H9 (cell line): ENCODE data around the gene CD248. TPM values are rescaled to one million over a fixed set of nuclear protein-coding genes. Genes with fewer than 3 reads are reported as not detected.

ENCODE experiments used
- DNase-seq: peaks from one replicate; pipeline ENCODE4 v3.0.0-alpha.2; 2017
- H2AFZ ChIP-seq: one replicate; pipeline ENCODE4 v1.6.1; 2013; ENCODE audit warnings: mild to moderate bottlenecking, low read length, control low read depth, moderate library complexity
- H2AK5ac ChIP-seq: 2 replicates; pipeline ENCODE4 v1.6.1; 2013; ENCODE audit warnings: low read length, control low read depth, mixed read lengths; ENCODE audit not compliant: insufficient read length
- H2BK120ac ChIP-seq: one replicate; pipeline ENCODE4 v1.6.1; 2013; ENCODE audit warnings: low read depth, mild to moderate bottlenecking, low read length, control low read depth, inconsistent platforms; ENCODE audit not compliant: poor library complexity, severe bottlenecking
- H2BK12ac ChIP-seq: 2 replicates; pipeline ENCODE4 v1.6.1; 2013; ENCODE audit warnings: low read length, control low read depth, mixed read lengths, low read depth; ENCODE audit not compliant: insufficient read length
- H2BK15ac ChIP-seq: 2 replicates; pipeline ENCODE4 v1.6.1; 2013; ENCODE audit warnings: low read depth, low read length, control low read depth
- H2BK20ac ChIP-seq: one replicate; pipeline ENCODE4 v1.6.1; 2013; ENCODE audit warnings: low read depth, mild to moderate bottlenecking, low read length, control low read depth, inconsistent platforms; ENCODE audit not compliant: poor library complexity, severe bottlenecking
- H2BK5ac ChIP-seq: 2 replicates; pipeline ENCODE4 v1.6.1; 2013; ENCODE audit warnings: low read length, control low read depth, mixed read lengths; ENCODE audit not compliant: insufficient read length
- H3K14ac ChIP-seq: 2 replicates; pipeline ENCODE4 v1.6.1; 2013; ENCODE audit warnings: low read length, control low read depth; ENCODE audit not compliant: insufficient read depth
- H3K18ac ChIP-seq: 2 replicates; pipeline ENCODE4 v1.6.1; 2013; ENCODE audit warnings: low read depth, mild to moderate bottlenecking, mixed read lengths, low read length, control low read depth; ENCODE audit not compliant: insufficient read length
- H3K23ac ChIP-seq: 2 replicates; pipeline ENCODE4 v1.6.1; 2013; ENCODE audit warnings: low read length, control low read depth, mixed read lengths, low read depth; ENCODE audit not compliant: insufficient read length
- H3K23me2 ChIP-seq: 2 replicates; pipeline ENCODE4 v1.6.1; 2013; ENCODE audit warnings: low read depth, mild to moderate bottlenecking, mixed read lengths, low read length, control low read depth; ENCODE audit not compliant: insufficient read length, poor library complexity, severe bottlenecking
- H3K27ac ChIP-seq: 2 replicates; pipeline ENCODE4 v1.5.1; 2013; ENCODE audit warnings: low read length, control low read depth, mixed read lengths, low read depth; ENCODE audit not compliant: insufficient read length
- H3K27me3 ChIP-seq: 2 replicates; pipeline ENCODE4 v1.6.1; 2013; ENCODE audit warnings: low read length, control low read depth, inconsistent platforms; ENCODE audit not compliant: insufficient read depth
- H3K4ac ChIP-seq: 2 replicates; pipeline ENCODE4 v1.6.1; 2013; ENCODE audit warnings: low read depth, mild to moderate bottlenecking, control low read depth, inconsistent platforms, low read length, moderate library complexity
- H3K4me1 ChIP-seq: 2 replicates; pipeline ENCODE4 v1.6.1; 2013; ENCODE audit warnings: low read length, control low read depth, inconsistent platforms; ENCODE audit not compliant: insufficient read depth
- H3K4me2 ChIP-seq: 2 replicates; pipeline ENCODE4 v1.6.1; 2013; ENCODE audit warnings: low read length, control low read depth, mixed read lengths; ENCODE audit not compliant: insufficient read length, insufficient read depth
- H3K56ac ChIP-seq: 2 replicates; pipeline ENCODE4 v1.6.1; 2013; ENCODE audit warnings: low read depth, mild to moderate bottlenecking, mixed read lengths, low read length, control low read depth; ENCODE audit not compliant: insufficient read length
- H3K79me1 ChIP-seq: 2 replicates; pipeline ENCODE4 v1.6.1; 2013; ENCODE audit warnings: low read depth, mild to moderate bottlenecking, moderate library complexity, low read length, control low read depth, inconsistent platforms; ENCODE audit not compliant: insufficient read depth, poor library complexity, severe bottlenecking
- H3K79me2 ChIP-seq: 2 replicates; pipeline ENCODE4 v1.6.1; 2013; ENCODE audit warnings: low read length, control low read depth, inconsistent platforms; ENCODE audit not compliant: insufficient read depth
- H3K9ac ChIP-seq: 2 replicates; pipeline ENCODE4 v1.6.1; 2013; ENCODE audit warnings: low read length, control low read depth, mixed read lengths; ENCODE audit not compliant: insufficient read length; ENCODE audit errors: extremely low read depth
- H3K9me3 ChIP-seq: one replicate; pipeline ENCODE4 v1.6.1; 2013; ENCODE audit warnings: low read depth, low read length, inconsistent platforms; ENCODE audit not compliant: control insufficient read depth
- H3T11ph ChIP-seq: one replicate; pipeline ENCODE4 v1.6.1; 2013; ENCODE audit warnings: mild to moderate bottlenecking, low read length, control low read depth, inconsistent platforms
- H4K20me1 ChIP-seq: one replicate; pipeline ENCODE4 v1.6.1; 2013; ENCODE audit not compliant: control insufficient read depth, insufficient read length, insufficient read depth
- H4K5ac ChIP-seq: 2 replicates; pipeline ENCODE4 v1.6.1; 2013; ENCODE audit warnings: low read depth, mild to moderate bottlenecking, mixed read lengths, low read length, control low read depth; ENCODE audit not compliant: insufficient read length
- H4K8ac ChIP-seq: replicated peaks from 2 replicates; pipeline ENCODE4 v1.6.1; 2013; ENCODE audit warnings: low read length, control low read depth, mixed read lengths, low read depth; ENCODE audit not compliant: insufficient read length
- H4K91ac ChIP-seq: 2 replicates; pipeline ENCODE4 v1.6.1; 2013; ENCODE audit warnings: low read depth, mild to moderate bottlenecking, moderate library complexity, mixed read lengths, low read length, control low read depth; ENCODE audit not compliant: insufficient read length
- H3K27ac Mint-ChIP-seq, 3 experiments: 2 replicates in 2 of 3; 3 replicates in 1 of 3; pipeline ENCODE4 v1.8.0; 2020 to 2021; ENCODE audit warnings: mixed read lengths in 3 of 3, mild to moderate bottlenecking in 1 of 3, moderate library complexity in 1 of 3
- H3K27me3 Mint-ChIP-seq: 2 replicates; pipeline ENCODE4 v1.8.0; 2021; ENCODE audit warnings: low read depth, mild to moderate bottlenecking, moderate library complexity, mixed read lengths
- H3K36me3 Mint-ChIP-seq, 3 experiments: 2 replicates in 2 of 3; 3 replicates in 1 of 3; pipeline ENCODE4 v1.8.0; 2020 to 2021; ENCODE audit warnings: low read depth in 3 of 3, mixed read lengths in 3 of 3; ENCODE audit not compliant: insufficient read depth in 1 of 3
- H3K4me1 Mint-ChIP-seq, 2 experiments: 2 replicates each; pipeline ENCODE4 v1.8.0; 2020; ENCODE audit warnings: mixed read lengths in 2 of 2
- H3K4me3 Mint-ChIP-seq, 2 experiments: 2 replicates in 1 of 2; 3 replicates in 1 of 2; pipeline ENCODE4 v1.8.0; 2020 to 2021; ENCODE audit warnings: mild to moderate bottlenecking in 2 of 2, mixed read lengths in 2 of 2, moderate library complexity in 1 of 2
- H3K9me3 Mint-ChIP-seq, 2 experiments: 2 replicates in 1 of 2; 3 replicates in 1 of 2; pipeline ENCODE4 v1.8.0; 2020; ENCODE audit warnings: mild to moderate bottlenecking in 2 of 2, mixed read lengths in 2 of 2, moderate library complexity in 1 of 2
- WGBS: extraction: QIAGEN DNeasy Blood & Tissue Kit; methylation state at CpG from one replicate; pipeline ENCODE4 v1.1.7; 2013; ENCODE audit warnings: missing lambda C conversion rate, low lambda C conversion rate, mixed read lengths; ENCODE audit not compliant: insufficient read length; ENCODE audit errors: extremely low coverage; 5-methylcytosine and 5-hydroxymethylcytosine counted together
- total RNA-seq: library from RNA; stranded (reverse); gene quantifications from 2 replicates; pipeline ENCODE4 v1.2.1, GENCODE V29; 2021
- TF ChIP-seq, protein P1 (sequence below): fragments of 200-600 bp; sonication (generic); conservative IDR thresholded peaks from 3 replicates; pipeline ENCODE4 v1.8.0; 2021; ENCODE audit warnings: antibody characterized with exemption, mild to moderate bottlenecking

Gene CD248
- total RNA-seq, 1 experiment from 2014 or later = 1.5 TPM

DNA sequence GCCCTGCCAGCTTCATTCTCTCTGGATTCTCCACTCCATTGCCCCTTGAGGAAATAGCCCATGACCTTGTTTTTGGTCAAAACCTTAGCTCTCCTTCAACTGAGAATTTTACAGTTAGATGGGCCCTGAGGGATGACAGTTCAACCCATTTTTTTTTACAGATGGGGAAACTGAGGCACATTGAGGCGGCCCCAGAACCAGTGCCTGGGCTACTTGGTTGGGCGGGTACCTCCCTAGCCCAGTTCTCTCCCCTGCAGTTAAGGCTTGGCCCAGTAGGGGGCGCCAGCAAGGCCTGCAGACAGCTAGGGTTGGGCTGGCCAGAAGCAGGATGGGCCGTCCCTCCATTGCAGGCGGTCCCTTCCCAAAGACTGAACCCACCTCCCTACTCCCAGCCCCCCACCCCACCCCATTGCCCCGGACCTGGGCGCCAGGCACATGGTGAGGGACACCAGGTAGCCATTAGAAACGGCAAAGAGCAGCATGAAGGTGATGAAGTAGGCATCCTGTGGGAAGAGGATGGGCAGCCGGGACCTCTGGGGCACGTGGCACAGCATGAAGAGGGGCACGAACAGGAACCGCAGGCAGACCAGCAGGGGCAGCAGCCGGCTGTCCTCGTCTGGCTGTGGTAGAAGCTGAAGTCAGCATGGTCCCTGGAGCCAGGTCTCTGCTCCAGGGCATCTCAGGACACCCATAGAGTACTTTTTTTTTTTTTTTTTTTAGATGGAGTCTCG, 47.1 kb upstream of the CD248 start:
- Histone ChIP-seq H2BK15ac (no peak overlapping the region), H3K23ac (no peak overlapping the region), H2BK120ac (no peak overlapping the region), H4K91ac (no peak overlapping the region), H3T11ph (no peak overlapping the region), H3K9me3 (no peaks in the 10 kb centered on the region), H3K9ac (no peak overlapping the region), H3K18ac (no peak overlapping the region), H3K4me2 (no peak overlapping the region), H3K56ac (no peak overlapping the region), H4K20me1 (no peaks in the 10 kb centered on the region), H4K5ac (no peak overlapping the region), H2BK12ac (no peak overlapping the region), H3K27ac (no peak overlapping the region), H2BK20ac (no peak overlapping the region), H4K8ac (no peak overlapping the region), H3K27me3 (no peaks in the 10 kb centered on the region), H2BK5ac (no peak overlapping the region), H3K4me1 (peaks cover 4% of the 10 kb centered on the region; the same call in 1 of the 2 replicates), H3K14ac (no peak overlapping the region), H2AK5ac (no peak overlapping the region), H3K4ac (no peak overlapping the region), H2AFZ (no peak overlapping the region), H3K79me1 (no peaks in the 10 kb centered on the region), H3K23me2 (no peaks in the 10 kb centered on the region), H3K79me2 (no peaks in the 10 kb centered on the region)
- Mint-ChIP-seq H3K9me3 (no peaks in the 10 kb centered on the region), H3K4me1 (peaks cover 7 to 10% of the 10 kb centered on the region in 2 experiments), H3K27me3 (no peaks in the 10 kb centered on the region; the same call in 1 of the 2 replicates), H3K27ac (no peak overlapping the region), H3K36me3 (peaks cover 35 to 74% (median 60%) of the 10 kb centered on the region in 3 experiments; a peak in 6 of 7 replicates), H3K4me3 (no peak overlapping the region)
- TF ChIP-seq, protein P1, sequence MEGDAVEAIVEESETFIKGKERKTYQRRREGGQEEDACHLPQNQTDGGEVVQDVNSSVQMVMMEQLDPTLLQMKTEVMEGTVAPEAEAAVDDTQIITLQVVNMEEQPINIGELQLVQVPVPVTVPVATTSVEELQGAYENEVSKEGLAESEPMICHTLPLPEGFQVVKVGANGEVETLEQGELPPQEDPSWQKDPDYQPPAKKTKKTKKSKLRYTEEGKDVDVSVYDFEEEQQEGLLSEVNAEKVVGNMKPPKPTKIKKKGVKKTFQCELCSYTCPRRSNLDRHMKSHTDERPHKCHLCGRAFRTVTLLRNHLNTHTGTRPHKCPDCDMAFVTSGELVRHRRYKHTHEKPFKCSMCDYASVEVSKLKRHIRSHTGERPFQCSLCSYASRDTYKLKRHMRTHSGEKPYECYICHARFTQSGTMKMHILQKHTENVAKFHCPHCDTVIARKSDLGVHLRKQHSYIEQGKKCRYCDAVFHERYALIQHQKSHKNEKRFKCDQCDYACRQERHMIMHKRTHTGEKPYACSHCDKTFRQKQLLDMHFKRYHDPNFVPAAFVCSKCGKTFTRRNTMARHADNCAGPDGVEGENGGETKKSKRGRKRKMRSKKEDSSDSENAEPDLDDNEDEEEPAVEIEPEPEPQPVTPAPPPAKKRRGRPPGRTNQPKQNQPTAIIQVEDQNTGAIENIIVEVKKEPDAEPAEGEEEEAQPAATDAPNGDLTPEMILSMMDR = peak; percentile 96
- WGBS = no CpG with 5 or more reads among the region's 15 CpGs
- DNase-seq = peak; percentile 94
